Measurements from ENCODE around the gene SNX15.

SNX15 gene

DNA sequence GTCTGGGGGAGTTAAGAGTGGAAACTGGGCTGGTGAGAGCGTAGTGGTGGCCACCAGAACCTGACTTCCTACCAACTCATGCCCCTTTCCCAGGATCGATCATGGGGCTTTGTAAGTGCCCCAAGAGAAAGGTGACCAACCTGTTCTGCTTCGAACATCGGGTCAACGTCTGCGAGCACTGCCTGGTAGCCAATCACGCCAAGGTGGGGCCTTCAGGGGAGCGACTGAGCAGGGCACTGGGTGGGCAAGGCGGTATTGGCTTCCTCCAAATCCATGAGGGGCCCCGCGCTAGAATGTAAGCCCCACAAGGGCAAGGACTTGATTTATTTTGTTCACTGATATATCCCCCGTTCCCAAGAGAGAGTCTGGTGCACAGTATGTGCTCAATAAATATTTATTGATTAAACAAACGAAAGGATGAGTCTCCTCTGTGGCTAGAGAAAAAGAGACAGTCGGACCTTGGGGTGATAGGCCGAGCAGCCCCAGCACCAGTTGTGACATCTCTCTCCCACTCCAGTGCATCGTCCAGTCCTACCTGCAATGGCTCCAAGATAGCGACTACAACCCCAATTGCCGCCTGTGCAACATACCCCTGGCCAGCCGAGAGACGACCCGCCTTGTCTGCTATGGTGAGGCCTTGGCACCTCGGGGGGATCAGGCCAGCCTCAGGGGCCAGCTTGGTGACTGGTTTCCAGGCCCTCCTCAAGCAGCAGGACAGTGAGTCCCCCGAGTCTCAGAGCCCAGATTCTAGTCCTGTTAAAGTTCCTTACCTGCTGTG lies 57.5 kb downstream of the SNX15 start:
- no peak for DNase-seq (ENCODE audit: low read depth)

- no peak for DNase-seq (ENCODE audit: low read depth)
Observed at GRCh38 chr11:65085446-65085845, 58.2 kb downstream of the SNX15 start.

GRCh38 chr11:65086809-65087208 lies 59.6 kb downstream of the SNX15 start:
- no peak for DNase-seq (ENCODE audit: low read depth)

GRCh38 chr11:65087216-65087615 lies 60.0 kb downstream of the SNX15 start:
- DNase-seq (ENCODE audit: low read depth): no peak

- no peak for DNase-seq (ENCODE audit: low read depth)
Observed at GRCh38 chr11:65087827-65088226, 60.6 kb downstream of the SNX15 start.

DNA sequence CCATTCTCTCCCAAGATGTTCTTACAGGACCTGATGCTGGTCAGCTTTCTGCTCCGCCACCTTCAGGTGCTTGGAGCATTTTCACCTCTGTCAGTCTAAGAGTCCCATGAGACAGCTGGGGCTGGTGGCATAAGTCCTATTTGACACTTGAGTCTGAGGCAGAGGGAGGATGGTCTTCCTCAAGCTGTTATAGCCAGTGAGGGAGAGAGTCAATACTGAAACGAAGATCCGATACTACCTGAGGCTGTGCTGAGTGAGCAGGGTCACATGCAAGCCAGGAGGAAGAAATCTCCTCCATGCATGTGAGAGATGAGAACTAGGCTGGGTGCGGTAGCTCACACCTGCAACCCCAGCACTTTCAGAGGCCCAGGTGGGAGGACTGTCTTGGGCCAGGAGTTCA lies 62.4 kb downstream of the SNX15 start:
- no peak for DNase-seq (ENCODE audit: low read depth)

Measured in T follicular helper cell (primary cell).